Upper lobe of right lung (tissue), 1 donor: ENCODE measurements around the gene MYH13. TPM values are rescaled to one million over a fixed set of nuclear protein-coding genes. Genes with fewer than 3 reads are reported as not detected.

Source experiments
- ATAC-seq: fragments of 200-7000 bp; cut with Tn5 transposase; one replicate; pipeline ENCODE4 v1.9.1; 2020; ENCODE audit warnings: mild to moderate bottlenecking, moderate library complexity
- DNase-seq: peaks from one replicate; pipeline ENCODE4 v3.0.0-alpha.2; 2020
- H3K27ac ChIP-seq: fragments of 200-600 bp; one replicate; pipeline ENCODE4 v1.8.0; 2022
- H3K27me3 ChIP-seq: fragments of 200-600 bp; one replicate; pipeline ENCODE4 v1.8.0; 2022; ENCODE audit warnings: mild to moderate bottlenecking
- H3K36me3 ChIP-seq: fragments of 200-600 bp; one replicate; pipeline ENCODE4 v1.8.0; 2022
- H3K4me1 ChIP-seq: fragments of 200-600 bp; one replicate; pipeline ENCODE4 v1.8.0; 2022
- H3K4me3 ChIP-seq: fragments of 200-600 bp; one replicate; pipeline ENCODE4 v1.8.0; 2022; ENCODE audit warnings: mild to moderate bottlenecking
- H3K9me3 ChIP-seq: fragments of 200-600 bp; one replicate; pipeline ENCODE4 v1.8.0; 2022
- CTCF ChIP-seq: fragments of 200-600 bp; IDR thresholded peaks from one replicate; pipeline ENCODE4 v1.8.0; 2022; ENCODE audit warnings: antibody characterized with exemption
- intact Hi-C: fragments of 100-400 bp; cut with DNase I; formaldehyde crosslinking; loops from one replicate; pipeline ENCODE4 v1.11.0; 2022
- total RNA-seq: library from RNA; stranded (reverse); fragmentation: NEBNext Ultra II Directional; extraction: Animal tissue kit (Norgen Biotek cat#: 25700); gene quantifications from one replicate; pipeline ENCODE4 v1.2.1, GENCODE V29; 2021
- donor health status: DM: no; HTN: yes; CAD: no; lungs with severe emphysema.

The MYH13 gene
- total RNA-seq, 1 donor from 2014 or later: not detected

GRCh38 chr17:10385871-10386270, 13.1 kb upstream of the MYH13 start:
- TF ChIP-seq CTCF: no peak
- Histone ChIP-seq H3K27ac (no peak overlapping the region), H3K4me1 (no peaks in the 10 kb centered on the region), H3K9me3 (no peaks in the 10 kb centered on the region), H3K4me3 (no peak overlapping the region), H3K27me3 (peaks cover 3% of the 10 kb centered on the region), H3K36me3 (no peaks in the 10 kb centered on the region)
- ATAC-seq (no peak), DNase-seq (no peak)
- intact Hi-C loops: no loop called here

- no peaks in the 10 kb centered on the region for H3K4me1 ChIP-seq
- no peak for TF ChIP-seq CTCF
- H3K27me3 ChIP-seq: peaks cover 3% of the 10 kb centered on the region
- no peak for DNase-seq
- H3K9me3 ChIP-seq: no peaks in the 10 kb centered on the region
- no peak for ATAC-seq
- no peak overlapping the region for H3K4me3 ChIP-seq
- H3K27ac ChIP-seq: no peak overlapping the region
- no peaks in the 10 kb centered on the region for H3K36me3 ChIP-seq
- intact Hi-C loops: no loop called here
Measured at GRCh38 chr17:10384175-10384574, 11.4 kb upstream of the MYH13 start.

GRCh38 chr17:10380631-10381408, 8.0 kb upstream of the MYH13 start:
- H3K4me1 ChIP-seq: no peaks in the 10 kb centered on the region
- H3K9me3 ChIP-seq: no peaks in the 10 kb centered on the region
- H3K27me3 ChIP-seq: no peaks in the 10 kb centered on the region
- no peak for TF ChIP-seq CTCF
- intact Hi-C loops: no loop called here
- H3K36me3 ChIP-seq: no peaks in the 10 kb centered on the region
- H3K4me3 ChIP-seq: no peak overlapping the region
- DNase-seq (no peak), ATAC-seq (no peak)
- H3K27ac ChIP-seq: peak overlapping the region; percentile 9

GRCh38 chr17:10370016-10370608, 2.7 kb downstream of the MYH13 start:
- no peak for ATAC-seq

GRCh38 chr17:10369239-10369638, 3.6 kb downstream of the MYH13 start:
- Histone ChIP-seq H3K27me3 (no peaks in the 10 kb centered on the region), H3K9me3 (no peaks in the 10 kb centered on the region), H3K4me3 (no peak overlapping the region), H3K27ac (no peak overlapping the region), H3K36me3 (no peaks in the 10 kb centered on the region), H3K4me1 (no peaks in the 10 kb centered on the region)
- ATAC-seq: no peak
- intact Hi-C loops: no loop called here
- no peak for TF ChIP-seq CTCF
- DNase-seq: no peak

More at GRCh38 chr17:10370016-10370608, 2.7 kb downstream of the MYH13 start:
- no peaks in the 10 kb centered on the region for H3K27me3 ChIP-seq
- no peaks in the 10 kb centered on the region for H3K4me1 ChIP-seq
- H3K9me3 ChIP-seq: no peaks in the 10 kb centered on the region
- no peak for TF ChIP-seq CTCF
- H3K36me3 ChIP-seq: no peaks in the 10 kb centered on the region
- intact Hi-C loops: no loop called here
- DNase-seq: no peak
- H3K4me3 ChIP-seq: no peak overlapping the region
- H3K27ac ChIP-seq: no peak overlapping the region
